GM21390 (cell line): ENCODE data around the gene SEZ6.

Experiments used
- ATAC-seq: cut with Tn5 transposase; IDR thresholded peaks from one replicate; pipeline ENCODE4 v1.9.1; 2021; ENCODE audit not compliant: unreplicated experiment

SEZ6 gene

GRCh38 chr17:28978356-28978964 is 27.4 kb downstream of the SEZ6 start:
- no peak for ATAC-seq

- no peak for ATAC-seq
Observed at GRCh38 chr17:28977659-28978355, 28.0 kb downstream of the SEZ6 start.

GRCh38 chr17:28975646-28976045 is 30.2 kb downstream of the SEZ6 start:
- ATAC-seq: no peak

- no peak for ATAC-seq
Observed at GRCh38 chr17:28975031-28975430, 30.8 kb downstream of the SEZ6 start.

GRCh38 chr17:28974451-28974850 is 31.4 kb downstream of the SEZ6 start:
- ATAC-seq: no peak

GRCh38 chr17:28973425-28973824 is 32.4 kb downstream of the SEZ6 start:
- no peak for ATAC-seq

GRCh38 chr17:28972437-28972836 is 33.4 kb downstream of the SEZ6 start:
- ATAC-seq: no peak

- ATAC-seq: no peak
Observed at GRCh38 chr17:28970879-28971278, 35.0 kb downstream of the SEZ6 start.

- no peak for ATAC-seq
Observed at GRCh38 chr17:28969706-28970393, 36.0 kb downstream of the SEZ6 start.

- no peak for ATAC-seq
Observed at GRCh38 chr17:28968914-28969295, 36.9 kb downstream of the SEZ6 start.

GRCh38 chr17:28968231-28968913 is 37.5 kb downstream of the SEZ6 start:
- no peak for ATAC-seq

GRCh38 chr17:28967221-28968135 is 38.4 kb downstream of the SEZ6 start:
- no peak for ATAC-seq

GRCh38 chr17:28963841-28964240 is 42.0 kb downstream of the SEZ6 start:
- ATAC-seq: no peak

GRCh38 chr17:28963055-28963611 is 42.7 kb downstream of the SEZ6 start:
- ATAC-seq: no peak

- no peak for ATAC-seq
Observed at GRCh38 chr17:28961391-28961790, 44.4 kb downstream of the SEZ6 start.

- ATAC-seq: no peak
Observed at GRCh38 chr17:28960256-28961061, 45.4 kb downstream of the SEZ6 start.

- no peak for ATAC-seq
Observed at GRCh38 chr17:28959471-28959871, 46.4 kb downstream of the SEZ6 start.

GRCh38 chr17:28958820-28959455 is 46.9 kb downstream of the SEZ6 start:
- no peak for ATAC-seq

GRCh38 chr17:28957992-28958355 is 47.9 kb downstream of the SEZ6 start:
- no peak for ATAC-seq
